Gastrocnemius medialis (tissue), 4 donors: Measurements from ENCODE around the gene GAS6. TPM values are rescaled to one million over a fixed set of nuclear protein-coding genes. Genes with fewer than 3 reads are reported as not detected.
A peak's percentile ranks its signal among the peaks of the same experiment; 100 is the strongest.

Source experiments
- ATAC-seq, 2 donors: fragments of 150-250 bp; one replicate each; pipeline ENCODE4 v1.9.1; 2016
- DNase-seq, 2 donors: peaks; one replicate each; pipeline ENCODE4 v3.0.0-alpha.2; 2019
- H3K27ac ChIP-seq, 4 donors: fragments of 200-600 bp; sonication (generic); 1 replicate in 1 of 4; 2 replicates in 3 of 4; pipeline ENCODE4 v1.5.1; 2016 to 2018; ENCODE audit warnings: mild to moderate bottlenecking in 2 of 4, moderate library complexity in 1 of 4
- H3K27me3 ChIP-seq, 3 donors: fragments of 200-600 bp; sonication (generic) in 2 of 3; 1 replicate in 1 of 3; 2 replicates in 2 of 3; pipeline versions ENCODE4 v1.5.1 to v1.6.0; 2016 to 2019; ENCODE audit warnings: mild to moderate bottlenecking in 1 of 3, moderate library complexity in 1 of 3
- H3K36me3 ChIP-seq, 2 donors: fragments of 200-600 bp; sonication (generic) in 1 of 2; one replicate each; pipeline ENCODE4 v1.5.1; 2017 to 2018
- H3K4me1 ChIP-seq, 2 donors: fragments of 200-600 bp; sonication (generic) in 1 of 2; one replicate each; pipeline ENCODE4 v1.5.1; 2016 to 2017; ENCODE audit warnings: mild to moderate bottlenecking in 2 of 2
- H3K4me3 ChIP-seq, 4 donors: fragments of 200-600 bp; sonication (generic) in 3 of 4; 1 replicate in 1 of 4; 2 replicates in 3 of 4; pipeline ENCODE4 v1.5.1; 2016 to 2019; ENCODE audit warnings: mild to moderate bottlenecking in 2 of 4
- H3K9me3 ChIP-seq, 3 donors: fragments of 200-600 bp; sonication (generic) in 2 of 3; 1 replicate in 1 of 3; 2 replicates in 2 of 3; pipeline ENCODE4 v1.5.1; 2016 to 2019
- CTCF ChIP-seq, 5 experiments: fragments of 450-650 bp in 3 of 5; fragments of 200-600 bp in 2 of 5; sonication (generic) in 2 of 5; IDR thresholded peaks in 4 of 5; conservative IDR thresholded peaks in 1 of 5; 1 replicate in 4 of 5; 2 replicates in 1 of 5; pipeline ENCODE4 v1.5.1; 2016 to 2019; ENCODE audit warnings: antibody characterized with exemption in 5 of 5, mild to moderate bottlenecking in 3 of 5, moderate library complexity in 3 of 5
- POLR2A ChIP-seq, 2 donors: fragments of 450-650 bp; IDR thresholded peaks; one replicate each; pipeline ENCODE4 v1.6.1; 2017; ENCODE audit warnings: antibody characterized with exemption in 2 of 2, mild to moderate bottlenecking in 2 of 2, moderate library complexity in 2 of 2
- in situ Hi-C, 4 donors: fragments of 200-750 bp; cut with MboI; loops; one replicate each; pipeline versions ENCODE4 v1.15.0 to v1.8.0; 2017; ENCODE audit warnings: low sequenced_read_pairs in 4 of 4
- intact Hi-C: fragments of 100-400 bp; cut with DNase I; formaldehyde crosslinking; loops from one replicate; pipeline ENCODE4 v1.15.1; 2023; ENCODE audit warnings: low total_unique reads
- total RNA-seq, 4 donors: library from RNA; depleted of rRNA; stranded (reverse); fragments of >200 nt; gene quantifications; one replicate each; pipeline versions ENCODE4 v1.1.0 to v1.2.3, GENCODE V29; 2016

GAS6 gene
- total RNA-seq, 4 donors from 2014 or later, result 68.6 to 122 (median 86.3) TPM

- Histone ChIP-seq H3K36me3 (peaks cover 0 to 11% of the 10 kb centered on the region in 2 donors), H3K4me3 (peak overlapping the region; percentile 42 to 48 (median 44)), H3K27me3 (no peaks in the 10 kb centered on the region), H3K9me3 (no peaks in the 10 kb centered on the region), H3K4me1 (peaks cover 33 to 39% of the 10 kb centered on the region in 2 donors), H3K27ac (peak overlapping the region; percentile 94 to 97 (median 96))
- ATAC-seq (no peak), DNase-seq (no peak)
- TF ChIP-seq CTCF (IDR thresholded peaks at IDR 0.05 in 4 of 5, conservative IDR thresholded peaks at IDR 0.05 in 1 of 5), result no peak
- no peak for TF ChIP-seq POLR2A (IDR thresholded peaks at IDR 0.05)
- intact Hi-C loops (loop anchor here (1.0 to 10.0 kb wide), 3 partner anchors 43 to 405 kb away; no protein-coding TSS in a partner anchor), in situ Hi-C loops (loop anchor here in 1 of 4 donors (5.0 to 10.0 kb wide), 2 partner anchors 42 to 105 kb away; partner anchors contain the start of gene GAS6)
Observed at GRCh38 chr13:113819731-113820715, 43.9 kb downstream of the GAS6 start.

DNA sequence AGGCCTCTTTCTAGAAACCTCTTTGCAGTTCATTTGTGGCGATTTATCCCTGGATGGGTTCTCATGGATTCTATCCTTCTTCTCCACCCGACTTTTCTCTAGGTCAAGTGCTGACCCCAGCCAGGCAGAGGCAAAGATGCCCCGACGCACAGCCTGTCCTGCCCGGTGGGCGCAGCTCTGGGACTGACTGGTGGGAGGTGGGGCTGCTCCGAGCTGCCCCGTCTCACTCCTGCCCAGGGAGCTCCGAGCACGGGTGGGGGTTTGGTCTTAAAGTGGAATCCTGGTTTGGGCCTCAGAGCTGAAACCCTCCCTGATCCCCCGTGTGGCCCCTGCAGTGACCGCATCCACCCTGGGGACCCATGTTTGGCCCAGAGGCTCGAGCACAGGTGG lies 44.5 kb downstream of the GAS6 start:
- H3K36me3 ChIP-seq, result peaks cover 0 to 11% of the 10 kb centered on the region in 2 donors
- H3K27ac ChIP-seq, result peak overlapping the region; percentile 94 to 97 (median 96)
- H3K4me1 ChIP-seq, result peaks cover 33 to 39% of the 10 kb centered on the region in 2 donors
- TF ChIP-seq POLR2A (IDR thresholded peaks at IDR 0.05), result no peak
- TF ChIP-seq CTCF (IDR thresholded peaks at IDR 0.05 in 4 of 5, conservative IDR thresholded peaks at IDR 0.05 in 1 of 5), result no peak
- H3K9me3 ChIP-seq, result no peaks in the 10 kb centered on the region
- DNase-seq, result no peak
- in situ Hi-C loops (no loop called here), intact Hi-C loops (no loop called here)
- no peak overlapping the region for H3K4me3 ChIP-seq
- no peaks in the 10 kb centered on the region for H3K27me3 ChIP-seq
- no peak for ATAC-seq

- DNase-seq (no peak), ATAC-seq (no peak)
- TF ChIP-seq CTCF (IDR thresholded peaks at IDR 0.05 in 4 of 5, conservative IDR thresholded peaks at IDR 0.05 in 1 of 5), result no peak
- no peak for TF ChIP-seq POLR2A (IDR thresholded peaks at IDR 0.05)
- Histone ChIP-seq H3K4me3 (no peak overlapping the region), H3K27me3 (no peaks in the 10 kb centered on the region), H3K27ac (peak overlapping the region; percentile 94 to 97 (median 96)), H3K4me1 (peaks cover 33 to 39% of the 10 kb centered on the region in 2 donors), H3K36me3 (peaks cover 0 to 10% of the 10 kb centered on the region in 2 donors), H3K9me3 (no peaks in the 10 kb centered on the region)
- intact Hi-C loops, result no loop called here
- in situ Hi-C loops, result no loop called here
Observed at GRCh38 chr13:113818700-113819295, 45.1 kb downstream of the GAS6 start.

DNA sequence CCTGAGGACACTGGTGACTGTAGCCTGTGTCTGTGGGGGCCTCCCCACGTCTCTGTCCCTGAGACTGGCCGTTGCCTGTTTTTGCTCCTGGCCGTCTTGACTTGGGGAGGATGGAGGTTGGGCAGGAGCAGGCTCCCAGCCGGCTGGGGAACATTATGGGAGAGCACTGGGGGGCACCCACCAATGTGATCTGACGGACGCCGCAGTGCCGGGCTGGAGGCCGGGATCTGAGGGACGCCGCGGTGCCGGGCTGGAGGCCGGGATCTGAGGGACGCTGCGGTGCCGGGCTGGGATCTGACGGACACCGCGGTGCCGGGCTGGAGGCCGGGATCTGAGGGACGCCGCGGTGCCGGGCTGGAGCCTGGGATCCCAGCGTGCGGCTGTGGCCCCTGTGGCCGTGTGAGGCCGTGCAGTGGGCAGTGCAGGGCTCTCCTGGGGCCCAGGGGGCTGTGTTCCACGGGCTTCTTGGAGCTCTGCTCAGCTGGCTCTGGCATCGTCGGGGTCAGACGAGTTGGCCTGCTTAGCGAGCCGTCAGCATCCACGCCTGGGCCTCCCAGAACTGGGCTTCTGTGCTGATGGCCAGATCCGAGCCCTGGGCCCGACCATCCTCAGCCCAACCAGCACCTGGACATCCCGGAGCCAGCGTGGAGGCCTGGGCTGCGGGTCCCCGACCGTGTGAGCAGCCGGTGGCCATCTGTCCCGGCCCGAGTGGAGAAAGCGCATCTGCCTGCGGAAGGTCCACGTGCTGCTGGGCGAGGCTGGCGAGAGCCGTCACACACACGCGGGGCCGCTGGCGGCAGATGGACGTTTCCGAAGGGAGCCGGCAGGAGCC lies 45.8 kb downstream of the GAS6 start:
- H3K27me3 ChIP-seq, result no peaks in the 10 kb centered on the region
- no peak for DNase-seq

More for the DNA sequence above, 45.8 kb downstream of the GAS6 start:
- TF ChIP-seq POLR2A (IDR thresholded peaks at IDR 0.05), result no peak
- TF ChIP-seq CTCF (IDR thresholded peaks at IDR 0.05 in 4 of 5, conservative IDR thresholded peaks at IDR 0.05 in 1 of 5), result no peak
- ATAC-seq, result no peak
- H3K4me3 ChIP-seq, result peak overlapping the region in 1 of 4 donors; percentile 13
- intact Hi-C loops (loop anchor here (1.0 to 2.0 kb wide), 3 partner anchors 87 to 409 kb away; no protein-coding TSS in a partner anchor), in situ Hi-C loops (no loop called here)
- H3K36me3 ChIP-seq, result peaks cover 0 to 3% of the 10 kb centered on the region in 2 donors
- H3K9me3 ChIP-seq, result no peaks in the 10 kb centered on the region
- H3K4me1 ChIP-seq, result peaks cover 33 to 39% of the 10 kb centered on the region in 2 donors
- peak overlapping the region; percentile 68 to 97 (median 96) for H3K27ac ChIP-seq
